ENCODE data around the gene LGALS4. TPM values are rescaled to one million over a fixed set of nuclear protein-coding genes. Genes with fewer than 3 reads are reported as not detected.
"Not testable (repeated sequence)": the region's sequence is repeated elsewhere in the genome, so short reads cannot be mapped to it uniquely, and the experiment has no call there.

The LGALS4 gene
- total RNA-seq, 2 experiments from 2014 or later: 1.4 to 2.4 TPM

DNA sequence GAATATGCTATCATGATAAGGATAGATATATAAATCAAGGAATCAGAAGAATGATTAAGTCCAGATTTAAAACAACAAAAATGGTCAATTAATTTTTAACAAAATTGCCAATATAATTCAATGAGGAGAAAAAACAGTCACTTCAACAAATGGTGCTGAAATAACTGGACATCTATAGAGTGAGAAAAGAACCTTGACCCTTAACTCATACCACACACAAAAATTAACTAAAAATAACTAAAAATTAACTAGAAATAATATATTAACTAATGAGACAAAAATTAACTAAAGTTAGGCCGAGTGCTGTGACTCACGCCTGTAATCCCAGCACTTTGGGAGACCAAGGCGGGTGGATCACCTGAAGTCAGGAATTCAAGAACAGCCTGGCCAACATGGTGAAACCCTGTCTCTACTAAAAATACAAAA lies 48.9 kb downstream of the LGALS4 start:
- ATAC-seq: no peak
- DNase-seq: no peak
- Mint-ChIP-seq H3K36me3 (no peaks in the 10 kb centered on the region), H3K4me1 (peaks cover 2% of the 10 kb centered on the region), H3K27ac (no peak overlapping the region), H3K4me3 (no peak overlapping the region), H3K9me3 (ENCODE audit: low read depth) (no peaks in the 10 kb centered on the region), H3K27me3 (no peaks in the 10 kb centered on the region)
- CTCF ChIA-PET: interaction anchor here (0.5 kb wide), 1 partner anchor 356 kb away, joined by 3 read pairs; no protein-coding TSS in a partner anchor

DNA sequence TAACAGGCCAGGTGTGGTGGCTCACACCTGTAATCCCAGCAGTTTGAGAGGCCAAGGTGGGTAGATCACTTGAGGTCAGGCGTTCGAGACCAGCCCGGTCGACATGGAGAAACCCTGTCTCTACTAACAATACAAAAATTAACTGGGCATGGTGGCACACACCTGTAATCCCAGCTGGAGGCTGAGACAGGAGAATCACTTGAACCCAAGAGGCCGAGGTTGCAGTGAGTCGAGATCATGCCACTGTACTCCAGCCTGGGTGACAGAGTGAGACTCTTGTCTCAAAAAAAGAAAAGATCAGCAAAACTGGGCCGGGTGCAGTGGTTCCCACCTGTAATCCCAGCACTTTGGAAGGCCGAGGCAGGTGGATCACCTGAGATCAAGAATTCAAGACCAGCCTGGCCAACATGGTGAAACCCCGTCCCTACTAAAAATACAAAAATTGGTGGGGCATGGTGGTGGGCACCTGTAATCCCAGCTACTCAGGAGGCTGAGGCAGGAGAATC lies 50.8 kb downstream of the LGALS4 start:
- not testable (repeated sequence) for H3K4me3 Mint-ChIP-seq; H3K36me3 Mint-ChIP-seq; H3K27me3 Mint-ChIP-seq; H3K27ac Mint-ChIP-seq; H3K4me1 Mint-ChIP-seq; DNase-seq; H3K9me3 Mint-ChIP-seq (ENCODE audit: low read depth); ATAC-seq
- CTCF ChIA-PET: interaction anchor here (0.7 to 1.4 kb wide), 3 partner anchors 74 to 268 kb away, joined by 3 read pairs; no protein-coding TSS in a partner anchor

DNA sequence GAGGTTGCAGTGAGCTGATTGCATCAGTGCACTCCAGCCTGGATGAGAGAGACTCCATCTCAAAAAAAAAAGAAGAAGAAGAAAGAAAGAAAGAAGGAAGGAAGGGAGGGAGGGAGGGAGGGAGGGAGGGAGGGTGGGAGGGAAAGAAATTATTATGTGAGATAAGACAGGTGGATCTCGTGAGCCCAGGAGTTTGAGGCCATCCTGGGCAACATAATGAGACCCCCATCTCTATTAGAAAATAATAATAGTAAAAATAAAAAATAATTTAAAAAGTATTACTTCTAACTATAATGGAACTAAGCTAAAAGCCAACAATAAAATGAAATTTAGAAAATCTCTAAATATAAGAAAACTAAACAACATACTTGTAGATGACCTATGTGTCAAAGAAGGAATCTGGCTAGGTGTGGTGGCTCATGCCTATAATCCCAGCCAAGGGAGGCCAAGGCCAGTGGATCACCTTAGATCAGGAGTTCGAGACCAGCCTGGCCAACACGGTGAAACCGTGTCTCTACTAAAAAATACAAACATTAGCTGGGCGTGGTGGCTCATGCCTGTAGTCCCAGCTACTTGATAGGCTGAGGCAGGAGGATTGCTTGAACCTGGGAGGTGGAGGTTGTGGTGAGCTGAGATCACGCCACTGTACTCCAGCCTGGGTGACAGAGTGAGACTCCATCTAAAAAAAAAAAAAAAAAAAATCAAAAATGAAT lies 51.8 kb downstream of the LGALS4 start:
- not testable (repeated sequence) for DNase-seq; H3K27ac Mint-ChIP-seq; H3K36me3 Mint-ChIP-seq; H3K4me1 Mint-ChIP-seq; H3K27me3 Mint-ChIP-seq; ATAC-seq; H3K9me3 Mint-ChIP-seq (ENCODE audit: low read depth); H3K4me3 Mint-ChIP-seq
- CTCF ChIA-PET: interaction anchor here (0.7 to 1.4 kb wide), 5 partner anchors 9 to 269 kb away, joined by 3 to 4 read pairs (median 3); partner anchors contain the start of genes MRPS12 and SARS2

DNA sequence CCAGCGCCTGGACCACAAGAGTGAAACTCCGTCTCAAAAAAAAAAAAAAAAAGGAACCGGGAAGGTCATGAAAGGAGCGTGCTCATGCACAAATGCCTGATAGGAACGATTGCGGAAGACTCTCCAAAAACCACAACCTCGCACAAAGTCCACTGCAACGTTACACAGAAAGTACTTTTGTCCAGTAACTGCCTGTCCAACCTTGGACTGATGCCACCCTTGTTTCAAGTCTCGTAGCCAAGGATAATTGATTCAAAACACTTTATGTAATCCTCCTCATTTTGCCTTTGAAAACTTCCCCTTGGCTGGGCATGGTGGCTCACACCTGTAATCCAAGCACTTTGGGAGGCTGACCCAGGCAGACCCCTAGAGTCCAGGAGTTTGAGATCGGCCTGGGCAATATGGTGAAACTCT lies 53.1 kb downstream of the LGALS4 start:
- ATAC-seq: no peak
- no peaks in the 10 kb centered on the region for H3K36me3 Mint-ChIP-seq
- CTCF ChIA-PET: no interaction called here

DNA sequence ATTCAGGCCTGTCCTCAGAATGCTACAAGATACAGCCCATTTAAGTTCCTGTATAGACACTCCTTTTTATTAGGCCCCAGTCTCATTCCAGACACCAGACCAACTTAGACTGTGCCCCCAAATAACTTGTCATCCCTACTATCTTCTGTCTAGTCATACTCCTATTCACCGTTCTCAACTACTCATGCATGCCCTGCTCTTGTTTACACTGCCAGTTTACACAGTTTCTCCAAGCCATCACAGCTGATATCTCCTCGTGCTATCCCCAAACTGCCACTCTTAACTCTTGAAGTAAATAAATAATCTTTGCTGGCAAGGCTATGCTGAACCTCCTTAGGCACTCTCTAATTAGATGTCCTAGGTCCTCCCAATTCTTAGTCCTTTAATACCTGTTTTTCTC lies 58.5 kb downstream of the LGALS4 start:
- H3K4me1 Mint-ChIP-seq; H3K36me3 Mint-ChIP-seq; H3K9me3 Mint-ChIP-seq (ENCODE audit: low read depth); DNase-seq; H3K4me3 Mint-ChIP-seq; CTCF ChIA-PET; H3K27ac Mint-ChIP-seq; ATAC-seq: not testable (repeated sequence)
- H3K27me3 Mint-ChIP-seq: peaks cover 18% of the 10 kb centered on the region

More for the DNA sequence above, 53.1 kb downstream of the LGALS4 start:
- H3K4me1 Mint-ChIP-seq: no peaks in the 10 kb centered on the region
- no peaks in the 10 kb centered on the region for H3K9me3 Mint-ChIP-seq (ENCODE audit: low read depth)
- no peak overlapping the region for H3K27ac Mint-ChIP-seq
- H3K4me3 Mint-ChIP-seq: no peak overlapping the region
- no peak for DNase-seq
- peaks cover 3% of the 10 kb centered on the region for H3K27me3 Mint-ChIP-seq

DNA sequence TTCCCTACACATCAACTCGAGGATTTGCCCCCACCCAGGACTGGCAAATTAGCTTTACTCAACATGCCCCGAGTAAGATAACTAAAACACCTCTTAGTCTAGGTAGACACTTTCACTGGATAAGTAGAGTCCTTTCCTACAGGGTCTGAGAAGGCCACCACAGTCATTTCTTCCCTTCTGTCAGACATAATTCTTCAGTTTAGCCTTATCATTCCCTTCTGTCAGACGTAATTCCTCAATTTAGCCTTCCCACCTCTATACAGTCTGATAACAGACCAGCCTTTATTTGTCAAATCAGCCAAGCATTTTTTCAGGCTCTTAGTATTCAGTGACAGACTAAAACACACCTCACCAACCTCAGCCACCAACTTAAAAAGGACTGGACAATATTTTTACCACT lies 59.0 kb downstream of the LGALS4 start:
- H3K4me1 Mint-ChIP-seq; ATAC-seq; CTCF ChIA-PET; DNase-seq; H3K9me3 Mint-ChIP-seq (ENCODE audit: low read depth); H3K36me3 Mint-ChIP-seq; H3K4me3 Mint-ChIP-seq; H3K27ac Mint-ChIP-seq: not testable (repeated sequence)
- peaks cover 18% of the 10 kb centered on the region for H3K27me3 Mint-ChIP-seq

Other genes with a start within 250 kb of the LGALS4 start
- 100 to 1,000 TPM; 337 to 497 TPM for gene MAP4K1, start 195.0 kb downstream of the LGALS4 start, total RNA-seq
- gene EIF3K, start 193.8 kb downstream of the LGALS4 start, total RNA-seq: 100 to 1,000 TPM; 281 to 308 TPM
- 100 to 1,000 TPM; 413 to 433 TPM for gene ACTN4, start 165.3 kb downstream of the LGALS4 start, total RNA-seq
- 10 to 100 TPM in 1 of 2 experiments, 1 to 10 TPM in 1; 8.4 to 17.5 TPM for gene CAPN12, start 68.5 kb downstream of the LGALS4 start, total RNA-seq
- gene LGALS7, start 39.4 kb downstream of the LGALS4 start, total RNA-seq: not detected
- not detected for gene LGALS7B, start 23.7 kb downstream of the LGALS4 start, total RNA-seq
- gene ECH1, start 18.8 kb upstream of the LGALS4 start, total RNA-seq: 100 to 1,000 TPM; 207 to 214 TPM
- 100 to 1,000 TPM; 479 to 611 TPM for gene HNRNPL, start 37.0 kb upstream of the LGALS4 start, total RNA-seq
- gene RINL, start 65.3 kb upstream of the LGALS4 start, total RNA-seq: 10 to 100 TPM; 80.1 to 81.0 TPM
- 10 to 100 TPM; 47.1 to 47.8 TPM for gene SIRT2, start 86.7 kb upstream of the LGALS4 start, total RNA-seq
- 10 to 100 TPM; 44.7 to 65.7 TPM for gene NFKBIB, start 87.0 kb upstream of the LGALS4 start, total RNA-seq
- gene CCER2, start 99.2 kb upstream of the LGALS4 start, total RNA-seq: under 1 TPM; 0.49 to 0.85 TPM
- gene SARS2, start 117.8 kb upstream of the LGALS4 start, total RNA-seq: 10 to 100 TPM; 45.7 to 46.4 TPM
- 10 to 100 TPM; 62.0 to 73.7 TPM for gene MRPS12, start 118.0 kb upstream of the LGALS4 start, total RNA-seq
- under 1 TPM in 1 of 2 experiments, not detected in 1; 0.12 TPM for gene FBXO17, start 162.8 kb upstream of the LGALS4 start, total RNA-seq
- gene FBXO27, start 219.6 kb upstream of the LGALS4 start, total RNA-seq: under 1 TPM in 1 of 2 experiments, not detected in 1; 0.19 TPM